Natural killer cell (primary cell): ENCODE data around the gene TFAP2B. TPM values are rescaled to one million over a fixed set of nuclear protein-coding genes. Genes with fewer than 3 reads are reported as not detected.

Experiments used
- ATAC-seq, 3 donors: fragments of 150-1000 bp in 2 of 3; fragments of 200-7000 bp in 1 of 3; cut with Tn5 transposase; 1 replicate in 1 of 3; 2 replicates in 2 of 3; pipeline ENCODE4 v1.10.0; 2021; ENCODE audit warnings: mild to moderate bottlenecking in 2 of 3, moderate library complexity in 2 of 3
- DNase-seq, 2 donors: peaks; one replicate each; pipeline versions ENCODE4 v3.0.0 to v3.0.0-alpha.2; 2013 to 2021; ENCODE audit warnings: mixed read lengths in 1 of 2
- H3K27ac ChIP-seq: one replicate; pipeline ENCODE4 v1.5.1; 2013; ENCODE audit warnings: mild to moderate bottlenecking, low read length
- H3K27me3 ChIP-seq: one replicate; pipeline ENCODE4 v1.6.1; 2013; ENCODE audit warnings: low read length; ENCODE audit not compliant: control insufficient read depth, insufficient read depth
- H3K36me3 ChIP-seq: one replicate; pipeline ENCODE4 v1.6.1; 2013; ENCODE audit warnings: low read length; ENCODE audit not compliant: control insufficient read depth, insufficient read depth
- H3K4me1 ChIP-seq: one replicate; pipeline ENCODE4 v1.6.1; 2013; ENCODE audit warnings: low read length; ENCODE audit not compliant: control insufficient read depth, insufficient read depth
- H3K4me3 ChIP-seq: one replicate; pipeline ENCODE4 v1.5.1; 2013; ENCODE audit warnings: low read length
- H3K9me3 ChIP-seq: one replicate; pipeline ENCODE4 v1.6.1; 2013; ENCODE audit warnings: low read length; ENCODE audit not compliant: control insufficient read depth, insufficient read depth
- H3K27ac Mint-ChIP-seq, 2 donors: one replicate each; pipeline ENCODE4 v1.8.0; 2022; ENCODE audit warnings: mild to moderate bottlenecking in 2 of 2, mixed read lengths in 2 of 2, moderate library complexity in 1 of 2
- H3K27me3 Mint-ChIP-seq, 2 donors: one replicate each; pipeline ENCODE4 v1.8.0; 2022; ENCODE audit warnings: low read depth in 2 of 2, mixed read lengths in 2 of 2
- H3K36me3 Mint-ChIP-seq: one replicate; pipeline ENCODE4 v1.8.0; 2022; ENCODE audit warnings: mixed read lengths
- H3K4me1 Mint-ChIP-seq, 2 donors: one replicate each; pipeline ENCODE4 v1.8.0; 2022; ENCODE audit warnings: mixed read lengths in 2 of 2
- H3K4me3 Mint-ChIP-seq: one replicate; pipeline ENCODE4 v1.8.0; 2022; ENCODE audit warnings: mild to moderate bottlenecking, moderate library complexity, mixed read lengths
- H3K9me3 Mint-ChIP-seq, 2 donors: one replicate each; pipeline ENCODE4 v1.8.0; 2022; ENCODE audit warnings: mixed read lengths in 2 of 2
- WGBS: methylation state at CpG from one replicate; pipeline ENCODE4 v1.1.7; 2013; ENCODE audit warnings: missing lambda C conversion rate; ENCODE audit not compliant: insufficient coverage; 5-methylcytosine and 5-hydroxymethylcytosine counted together
- intact Hi-C: fragments of 100-400 bp; cut with micrococcal nuclease; formaldehyde crosslinking; loops from one replicate; pipeline ENCODE4 v1.14.2; 2022
- total RNA-seq, 4 donors: library from RNA; stranded (reverse); fragments of 120-200 nt in 1 of 4; gene quantifications; one replicate each; pipeline versions ENCODE4 v1.2.3 to v1.2.4, GENCODE V29; 2013 to 2022
- TF ChIP-seq, protein P1 (sequence below): fragments of 200-600 bp; IDR thresholded peaks from one replicate; pipeline ENCODE4 v1.8.0; 2022; ENCODE audit warnings: antibody characterized with exemption

Gene TFAP2B
- total RNA-seq, 3 donors from 2014 or later (not counting 1 experiment from before 2014, with no cell fraction given): not detected

DNA sequence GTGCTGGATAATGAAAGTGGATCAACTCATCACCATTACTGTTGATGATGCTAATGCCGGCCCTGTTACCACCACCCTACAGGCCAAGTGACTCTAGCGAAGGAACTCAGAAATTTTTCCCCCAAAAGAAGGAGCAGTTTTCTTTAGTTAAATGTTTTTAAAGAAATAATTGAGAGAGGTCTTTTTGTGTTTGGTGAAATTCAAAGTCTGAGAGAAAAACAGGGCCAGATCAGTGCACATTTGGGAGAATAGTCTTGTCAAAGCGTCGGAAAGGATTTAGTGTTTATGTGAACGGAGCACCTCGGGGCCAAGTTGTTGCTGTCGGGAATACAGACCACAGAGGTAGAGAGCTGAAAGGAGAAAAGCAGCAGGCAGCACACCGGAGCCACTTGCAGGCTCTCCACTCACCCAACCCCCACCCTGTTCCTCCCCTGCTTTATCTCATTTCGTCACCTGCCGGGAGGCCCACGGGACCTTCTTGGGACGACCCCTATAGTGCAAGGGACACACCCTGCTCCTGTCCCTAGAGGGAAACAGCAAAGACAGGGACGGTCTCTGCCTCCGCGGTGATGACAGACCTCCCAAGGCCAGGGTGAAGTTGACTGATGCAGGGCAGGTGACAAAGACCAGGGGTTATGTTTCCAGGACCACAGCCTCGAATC is 6.8 kb downstream of the TFAP2B start:
- Histone ChIP-seq H3K4me1 (no peaks in the 10 kb centered on the region), H3K27me3 (peaks cover 40% of the 10 kb centered on the region), H3K27ac (no peak overlapping the region), H3K4me3 (no peak overlapping the region), H3K9me3 (peaks cover 10% of the 10 kb centered on the region), H3K36me3 (no peaks in the 10 kb centered on the region)
- DNase-seq: no peak
- WGBS: 6% methylated on average over 14 of the region's 16 CpGs
- H3K27ac Mint-ChIP-seq: no peak overlapping the region
- peaks cover 0 to 8% of the 10 kb centered on the region in 2 donors for H3K9me3 Mint-ChIP-seq
- intact Hi-C loops: no loop called here
- no peak for ATAC-seq
- H3K27me3 Mint-ChIP-seq: peaks cover 68 to 80% of the 10 kb centered on the region in 2 donors
- no peak overlapping the region for H3K4me3 Mint-ChIP-seq
- H3K4me1 Mint-ChIP-seq: no peaks in the 10 kb centered on the region
- peaks cover 24% of the 10 kb centered on the region for H3K36me3 Mint-ChIP-seq
- TF ChIP-seq, protein P1, sequence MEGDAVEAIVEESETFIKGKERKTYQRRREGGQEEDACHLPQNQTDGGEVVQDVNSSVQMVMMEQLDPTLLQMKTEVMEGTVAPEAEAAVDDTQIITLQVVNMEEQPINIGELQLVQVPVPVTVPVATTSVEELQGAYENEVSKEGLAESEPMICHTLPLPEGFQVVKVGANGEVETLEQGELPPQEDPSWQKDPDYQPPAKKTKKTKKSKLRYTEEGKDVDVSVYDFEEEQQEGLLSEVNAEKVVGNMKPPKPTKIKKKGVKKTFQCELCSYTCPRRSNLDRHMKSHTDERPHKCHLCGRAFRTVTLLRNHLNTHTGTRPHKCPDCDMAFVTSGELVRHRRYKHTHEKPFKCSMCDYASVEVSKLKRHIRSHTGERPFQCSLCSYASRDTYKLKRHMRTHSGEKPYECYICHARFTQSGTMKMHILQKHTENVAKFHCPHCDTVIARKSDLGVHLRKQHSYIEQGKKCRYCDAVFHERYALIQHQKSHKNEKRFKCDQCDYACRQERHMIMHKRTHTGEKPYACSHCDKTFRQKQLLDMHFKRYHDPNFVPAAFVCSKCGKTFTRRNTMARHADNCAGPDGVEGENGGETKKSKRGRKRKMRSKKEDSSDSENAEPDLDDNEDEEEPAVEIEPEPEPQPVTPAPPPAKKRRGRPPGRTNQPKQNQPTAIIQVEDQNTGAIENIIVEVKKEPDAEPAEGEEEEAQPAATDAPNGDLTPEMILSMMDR: no peak

DNA sequence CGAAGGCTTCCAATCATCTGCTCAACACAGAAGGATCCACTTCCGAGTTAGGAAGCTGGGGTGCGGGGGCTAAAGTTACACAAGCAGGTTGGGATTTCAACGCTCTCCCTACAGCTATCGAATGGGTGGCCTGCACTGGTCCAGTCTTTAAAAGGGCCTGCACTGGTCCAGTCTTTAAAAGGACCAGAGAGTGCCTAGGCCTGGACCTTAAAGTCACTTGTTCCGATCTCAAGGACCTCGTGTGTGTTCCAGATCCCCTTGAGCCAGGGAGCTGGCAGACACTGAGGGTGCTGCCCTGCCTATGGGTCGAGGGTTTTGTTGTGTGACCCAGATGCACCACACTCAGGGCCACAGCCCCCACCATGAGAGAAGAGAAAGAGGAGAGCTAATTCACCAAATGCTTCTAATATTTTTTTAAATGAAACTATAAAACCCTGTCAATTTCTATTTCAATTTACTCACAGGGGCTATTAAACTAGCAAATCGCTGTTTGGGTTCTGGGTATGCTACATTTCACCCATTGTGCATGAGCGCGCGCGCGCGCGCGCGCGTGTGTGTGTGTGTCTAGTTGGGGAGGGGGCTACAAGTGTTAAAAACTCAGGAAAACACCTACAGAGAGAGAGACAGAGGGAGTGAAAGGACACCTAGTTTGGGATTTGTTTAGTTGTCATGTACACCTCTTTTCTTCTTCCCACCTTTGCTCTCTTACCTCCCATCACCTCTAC is 7.5 kb downstream of the TFAP2B start:
- peaks cover 62 to 77% of the 10 kb centered on the region in 2 donors for H3K27me3 Mint-ChIP-seq
- peaks cover 33% of the 10 kb centered on the region for H3K27me3 ChIP-seq
- peaks cover 10% of the 10 kb centered on the region for H3K9me3 ChIP-seq
- peaks cover 24% of the 10 kb centered on the region for H3K36me3 Mint-ChIP-seq
- ATAC-seq: no peak
- WGBS: 15% methylated on average over 19 of the region's 19 CpGs
- no peak for DNase-seq
- no peaks in the 10 kb centered on the region for H3K4me1 ChIP-seq
- TF ChIP-seq, protein P1: no peak
- H3K4me3 Mint-ChIP-seq: no peak overlapping the region
- H3K4me3 ChIP-seq: no peak overlapping the region
- no peaks in the 10 kb centered on the region for H3K4me1 Mint-ChIP-seq
- intact Hi-C loops: no loop called here
- H3K27ac Mint-ChIP-seq: no peak overlapping the region
- no peaks in the 10 kb centered on the region for H3K36me3 ChIP-seq
- H3K9me3 Mint-ChIP-seq: peaks cover 0 to 8% of the 10 kb centered on the region in 2 donors
- no peak overlapping the region for H3K27ac ChIP-seq

DNA sequence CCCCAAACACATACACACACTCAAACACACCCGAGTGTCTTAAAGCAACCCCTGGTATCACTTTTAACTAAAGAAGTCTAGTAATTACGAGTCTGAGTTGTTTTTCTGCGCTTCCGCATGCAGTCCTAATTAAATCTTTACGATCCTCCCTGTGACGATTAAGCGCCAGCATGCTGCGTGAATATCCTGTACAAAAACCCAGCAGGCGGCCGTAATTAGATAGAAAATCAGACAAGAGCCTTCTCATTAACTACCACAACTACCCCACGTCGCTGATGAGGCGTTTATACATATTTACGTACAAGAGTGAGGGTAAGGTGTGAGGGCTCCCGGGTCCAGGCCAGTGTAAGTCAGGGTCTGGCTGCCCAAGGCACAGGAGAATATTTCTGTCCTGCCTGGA is 8.1 kb downstream of the TFAP2B start:
- no peaks in the 10 kb centered on the region for H3K4me1 ChIP-seq
- no peak for DNase-seq
- TF ChIP-seq, protein P1: no peak
- Mint-ChIP-seq H3K36me3 (peaks cover 24% of the 10 kb centered on the region), H3K27ac (no peak overlapping the region), H3K4me3 (no peak overlapping the region), H3K27me3 (peaks cover 57 to 70% of the 10 kb centered on the region in 2 donors), H3K4me1 (no peaks in the 10 kb centered on the region), H3K9me3 (peaks cover 2 to 8% of the 10 kb centered on the region in 2 donors)
- H3K27me3 ChIP-seq: peaks cover 28% of the 10 kb centered on the region
- WGBS: 11% methylated on average over 13 of the region's 15 CpGs
- H3K27ac ChIP-seq: no peak overlapping the region
- H3K36me3 ChIP-seq: no peaks in the 10 kb centered on the region
- intact Hi-C loops: no loop called here
- H3K9me3 ChIP-seq: peaks cover 10% of the 10 kb centered on the region
- no peak overlapping the region for H3K4me3 ChIP-seq
- ATAC-seq: no peak
